MM.1S (cell line): Measurements from ENCODE around the gene ARHGAP30.

Source experiments
- DNase-seq: peaks from one replicate; pipeline ENCODE4 v3.0.0-alpha.2; 2015
- H2AFZ ChIP-seq: fragments of 300-600 bp; sonication (generic); 2 replicates; pipeline ENCODE4 v1.6.0; 2016; ENCODE audit warnings: antibody characterized with exemption, low read length
- H3F3A ChIP-seq: fragments of 300-600 bp; sonication (generic); 2 replicates; pipeline ENCODE4 v1.6.1; 2016; ENCODE audit warnings: mild to moderate bottlenecking, antibody characterized with exemption, low read length, moderate library complexity, mixed read lengths; ENCODE audit not compliant: insufficient read depth
- H3K27ac ChIP-seq: fragments of 300-600 bp; sonication (generic); 2 replicates; pipeline ENCODE4 v1.5.1; 2016; ENCODE audit warnings: mild to moderate bottlenecking, low read length
- H3K27me3 ChIP-seq: fragments of 300-600 bp; sonication (generic); replicated peaks from 2 replicates; pipeline ENCODE4 v1.6.0; 2016; ENCODE audit warnings: low read length; ENCODE audit not compliant: insufficient read depth
- H3K36me3 ChIP-seq: fragments of 300-600 bp; sonication (generic); replicated peaks from 2 replicates; pipeline ENCODE4 v1.6.1; 2016; ENCODE audit warnings: mild to moderate bottlenecking, low read length, mixed read lengths; ENCODE audit not compliant: insufficient read depth
- H3K4me1 ChIP-seq: fragments of 300-600 bp; sonication (generic); 2 replicates; pipeline ENCODE4 v1.6.1; 2016; ENCODE audit warnings: low read length, mixed read lengths
- H3K4me2 ChIP-seq: fragments of 300-600 bp; sonication (generic); 2 replicates; pipeline ENCODE4 v1.6.0; 2016; ENCODE audit warnings: low read depth, low read length
- H3K4me3 ChIP-seq: fragments of 300-600 bp; sonication (generic); 2 replicates; pipeline ENCODE4 v1.5.1; 2016; ENCODE audit warnings: low read length, mixed read lengths
- H3K79me2 ChIP-seq: fragments of 300-600 bp; sonication (generic); 2 replicates; pipeline ENCODE4 v1.6.1; 2016; ENCODE audit warnings: mixed run types, low read length, mixed read lengths
- H3K9ac ChIP-seq: fragments of 300-600 bp; sonication (generic); 2 replicates; pipeline ENCODE4 v1.6.1; 2016; ENCODE audit warnings: low read length, mixed read lengths
- H3K9me2 ChIP-seq: fragments of 300-600 bp; sonication (generic); replicated peaks from 2 replicates; pipeline ENCODE4 v1.6.1; 2016; ENCODE audit warnings: mild to moderate bottlenecking, low read length, mixed read lengths; ENCODE audit not compliant: insufficient read depth
- H3K9me3 ChIP-seq: fragments of 300-600 bp; sonication (generic); replicated peaks from 2 replicates; pipeline ENCODE4 v1.6.1; 2016; ENCODE audit warnings: mild to moderate bottlenecking, low read length, mixed read lengths; ENCODE audit not compliant: insufficient read depth
- H4K20me1 ChIP-seq: fragments of 300-600 bp; sonication (generic); 2 replicates; pipeline ENCODE4 v1.6.1; 2016; ENCODE audit warnings: mild to moderate bottlenecking, low read length, moderate library complexity, mixed read lengths; ENCODE audit not compliant: insufficient read depth
- EZH2 ChIP-seq: fragments of 300-600 bp; sonication (generic); optimal IDR thresholded peaks from 2 replicates; pipeline ENCODE3; 2017; ENCODE audit warnings: low read depth, mild to moderate bottlenecking, antibody characterized with exemption, low read length, mixed read lengths
- EZH2phosphoT487 ChIP-seq: fragments of 300-600 bp; sonication (generic); IDR thresholded peaks from 2 replicates; pipeline ENCODE4 v1.6.1; 2018; ENCODE audit warnings: antibody characterized with exemption, low read length
- TF ChIP-seq, protein P1 (sequence below): fragments of 300-600 bp; sonication (generic); IDR thresholded peaks from 2 replicates; pipeline ENCODE4 v1.5.1; 2016; ENCODE audit warnings: antibody characterized with exemption, low read length, mixed read lengths

The ARHGAP30 gene

DNA sequence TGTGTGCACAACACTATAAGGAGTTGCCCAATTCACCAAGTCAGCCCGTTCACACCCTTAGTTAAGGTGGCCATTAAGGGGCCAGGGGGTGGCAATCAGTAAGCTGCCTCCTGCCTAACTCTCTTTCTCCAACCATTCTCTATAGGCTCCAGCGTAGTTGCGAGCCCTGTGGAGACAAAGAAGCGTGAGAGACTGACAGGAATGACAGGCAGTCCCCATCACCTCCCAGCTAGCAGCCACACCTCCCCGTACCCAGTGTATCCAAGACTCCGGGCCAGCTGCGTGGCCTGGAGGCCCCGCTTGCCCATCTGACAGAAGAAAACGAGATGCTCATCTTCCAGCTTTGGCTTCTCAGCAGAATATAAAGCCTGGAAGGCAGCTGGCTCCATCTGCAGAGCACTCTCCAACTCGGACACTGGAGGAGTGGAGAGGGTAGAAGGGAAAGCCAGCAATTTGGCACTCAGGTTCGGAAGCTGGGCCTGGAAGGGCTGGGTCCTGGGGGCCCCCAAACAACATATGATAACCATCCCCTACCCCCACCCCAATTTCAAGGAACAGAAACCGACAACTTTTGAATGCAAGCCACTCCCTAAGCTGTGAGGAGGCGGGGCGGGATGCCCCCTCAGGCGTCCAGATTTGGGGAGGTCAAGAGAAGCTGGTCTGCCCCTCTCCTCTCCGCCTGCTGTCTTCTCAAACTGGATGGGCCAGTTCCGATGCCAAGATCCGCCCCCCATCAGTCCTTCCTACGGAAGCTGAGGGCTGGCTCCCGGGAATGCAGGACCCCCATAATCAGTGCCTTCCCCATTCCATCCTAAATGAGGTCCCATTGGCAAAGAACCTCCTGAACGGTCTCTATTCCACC lies 31.8 kb downstream of the ARHGAP30 start:
- peak overlapping the region; percentile 72 for H3K9ac ChIP-seq
- H3K27ac ChIP-seq: peak overlapping the region; percentile 40; the same call in 1 of the 2 replicates
- H3K9me3 ChIP-seq: no peaks in the 10 kb centered on the region
- peaks cover 11% of the 10 kb centered on the region for H3K4me1 ChIP-seq
- DNase-seq: peak; percentile 6
- peak overlapping the region; percentile 89 for H2AFZ ChIP-seq
- TF ChIP-seq EZH2 (no peak), EZH2phosphoT487 (no peak)
- TF ChIP-seq, protein P1, sequence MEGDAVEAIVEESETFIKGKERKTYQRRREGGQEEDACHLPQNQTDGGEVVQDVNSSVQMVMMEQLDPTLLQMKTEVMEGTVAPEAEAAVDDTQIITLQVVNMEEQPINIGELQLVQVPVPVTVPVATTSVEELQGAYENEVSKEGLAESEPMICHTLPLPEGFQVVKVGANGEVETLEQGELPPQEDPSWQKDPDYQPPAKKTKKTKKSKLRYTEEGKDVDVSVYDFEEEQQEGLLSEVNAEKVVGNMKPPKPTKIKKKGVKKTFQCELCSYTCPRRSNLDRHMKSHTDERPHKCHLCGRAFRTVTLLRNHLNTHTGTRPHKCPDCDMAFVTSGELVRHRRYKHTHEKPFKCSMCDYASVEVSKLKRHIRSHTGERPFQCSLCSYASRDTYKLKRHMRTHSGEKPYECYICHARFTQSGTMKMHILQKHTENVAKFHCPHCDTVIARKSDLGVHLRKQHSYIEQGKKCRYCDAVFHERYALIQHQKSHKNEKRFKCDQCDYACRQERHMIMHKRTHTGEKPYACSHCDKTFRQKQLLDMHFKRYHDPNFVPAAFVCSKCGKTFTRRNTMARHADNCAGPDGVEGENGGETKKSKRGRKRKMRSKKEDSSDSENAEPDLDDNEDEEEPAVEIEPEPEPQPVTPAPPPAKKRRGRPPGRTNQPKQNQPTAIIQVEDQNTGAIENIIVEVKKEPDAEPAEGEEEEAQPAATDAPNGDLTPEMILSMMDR: no peak
- peaks cover 14% of the 10 kb centered on the region for H3F3A ChIP-seq
- peaks cover 10% of the 10 kb centered on the region for H3K36me3 ChIP-seq
- peak overlapping the region; percentile 83 for H3K4me3 ChIP-seq
- H4K20me1 ChIP-seq: no peaks in the 10 kb centered on the region
- no peaks in the 10 kb centered on the region for H3K27me3 ChIP-seq
- peaks cover 36% of the 10 kb centered on the region for H3K79me2 ChIP-seq
- no peaks in the 10 kb centered on the region for H3K9me2 ChIP-seq
- H3K4me2 ChIP-seq: peak overlapping the region; percentile 85

DNA sequence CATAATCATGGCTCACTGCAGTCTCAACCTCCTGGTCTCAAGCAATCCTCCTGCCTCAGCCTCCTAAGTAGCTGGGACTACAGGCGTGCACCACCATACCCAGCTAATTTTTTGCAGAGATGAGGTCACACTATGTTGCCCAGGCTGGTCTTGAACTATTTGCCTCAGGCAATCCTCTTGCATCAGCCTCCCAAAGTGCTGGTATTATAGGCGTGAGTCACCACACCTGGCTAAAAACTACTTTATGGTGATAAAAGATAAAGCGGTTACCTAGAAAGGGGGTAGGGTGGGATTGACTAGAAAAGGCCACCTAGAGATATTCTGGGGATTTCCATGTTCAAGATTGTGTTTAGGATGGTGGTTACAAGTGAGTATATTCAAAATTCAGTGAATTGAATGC lies 35.9 kb downstream of the ARHGAP30 start:
- peak; percentile 5 for DNase-seq
- Histone ChIP-seq H4K20me1 (no peaks in the 10 kb centered on the region), H3K4me2 (no peak overlapping the region), H3K27me3 (no peaks in the 10 kb centered on the region), H3K4me1 (peaks cover 9% of the 10 kb centered on the region; the same call in 1 of the 2 replicates), H3F3A (no peaks in the 10 kb centered on the region), H3K9ac (no peak overlapping the region), H3K27ac (no peak overlapping the region), H3K4me3 (no peak overlapping the region), H3K79me2 (peaks cover 17% of the 10 kb centered on the region), H3K36me3 (no peaks in the 10 kb centered on the region), H3K9me3 (no peaks in the 10 kb centered on the region), H2AFZ (no peak overlapping the region), H3K9me2 (no peaks in the 10 kb centered on the region)
- no peak for TF ChIP-seq EZH2phosphoT487
- no peak for TF ChIP-seq EZH2
- TF ChIP-seq, protein P1: no peak

DNA sequence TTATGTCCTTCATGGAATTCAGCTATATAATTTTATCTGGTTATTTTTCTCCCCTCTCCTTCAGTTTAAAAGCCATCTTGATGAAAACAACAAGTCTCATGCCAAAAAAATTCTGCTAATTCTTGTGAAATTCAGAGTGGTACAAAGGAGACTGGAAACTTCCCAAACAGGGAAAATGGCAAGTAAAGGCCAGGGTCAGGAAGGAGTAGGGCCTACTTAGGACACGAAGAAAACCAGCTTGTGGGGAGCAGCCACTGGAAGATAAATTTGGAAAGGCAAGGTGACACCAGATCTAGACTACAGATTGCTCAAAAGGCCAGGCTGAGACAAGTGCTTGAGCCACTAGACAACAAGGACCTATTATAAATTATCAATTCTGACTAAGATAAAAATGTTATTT lies 37.3 kb downstream of the ARHGAP30 start:
- no peaks in the 10 kb centered on the region for H3K36me3 ChIP-seq
- H3K9me3 ChIP-seq: no peaks in the 10 kb centered on the region
- no peaks in the 10 kb centered on the region for H3K27me3 ChIP-seq
- H3K4me2 ChIP-seq: no peak overlapping the region
- no peaks in the 10 kb centered on the region for H4K20me1 ChIP-seq
- 0 out of 2 replicates have a peak, but pooled peaks cover 5% of the 10 kb centered on the region for H3K79me2 ChIP-seq
- no peaks in the 10 kb centered on the region for H3K9me2 ChIP-seq
- no peaks in the 10 kb centered on the region for H3F3A ChIP-seq
- no peak overlapping the region for H2AFZ ChIP-seq
- TF ChIP-seq, protein P1: no peak
- TF ChIP-seq EZH2 (no peak), EZH2phosphoT487 (no peak)
- H3K4me3 ChIP-seq: no peak overlapping the region
- H3K27ac ChIP-seq: no peak overlapping the region
- H3K4me1 ChIP-seq: peaks cover 9% of the 10 kb centered on the region; the same call in 1 of the 2 replicates
- H3K9ac ChIP-seq: no peak overlapping the region
- peak; percentile 2 for DNase-seq
